Left colon (tissue), 2 donors: ENCODE measurements around the gene TSKU. TPM values are rescaled to one million over a fixed set of nuclear protein-coding genes. Genes with fewer than 3 reads are reported as not detected.
"Not testable (repeated sequence)": the region's sequence is repeated elsewhere in the genome, so short reads cannot be mapped to it uniquely, and the experiment has no call there.

Experiments
- ATAC-seq: fragments of 200-7000 bp; cut with Tn5 transposase; one replicate; pipeline ENCODE4 v1.9.1; 2020; ENCODE audit warnings: mild to moderate bottlenecking, moderate library complexity
- DNase-seq, 2 donors: peaks; one replicate each; pipeline ENCODE4 v3.0.0-alpha.2; 2020
- intact Hi-C, 2 donors: fragments of 100-400 bp; cut with DNase I in 1 of 2; cut with micrococcal nuclease in 1 of 2; formaldehyde crosslinking; loops; one replicate each; pipeline versions ENCODE4 v1.11.2 to v1.14.0; 2022; cut with DNase I, micrococcal nuclease
- total RNA-seq, 2 donors: library from RNA; stranded (reverse); fragmentation: NEBNext Ultra II Directional; extraction: Animal tissue kit (Norgen Biotek cat#: 25700); gene quantifications; one replicate each; pipeline ENCODE4 v1.2.1, GENCODE V29; 2021
- donor health status: DM: no; HTN: no; CAD: no.
- donor health status: DM: yes; HTN: yes; CAD: no.

The TSKU gene
- total RNA-seq, 2 donors from 2014 or later = 38.4 to 42.6 TPM

DNA sequence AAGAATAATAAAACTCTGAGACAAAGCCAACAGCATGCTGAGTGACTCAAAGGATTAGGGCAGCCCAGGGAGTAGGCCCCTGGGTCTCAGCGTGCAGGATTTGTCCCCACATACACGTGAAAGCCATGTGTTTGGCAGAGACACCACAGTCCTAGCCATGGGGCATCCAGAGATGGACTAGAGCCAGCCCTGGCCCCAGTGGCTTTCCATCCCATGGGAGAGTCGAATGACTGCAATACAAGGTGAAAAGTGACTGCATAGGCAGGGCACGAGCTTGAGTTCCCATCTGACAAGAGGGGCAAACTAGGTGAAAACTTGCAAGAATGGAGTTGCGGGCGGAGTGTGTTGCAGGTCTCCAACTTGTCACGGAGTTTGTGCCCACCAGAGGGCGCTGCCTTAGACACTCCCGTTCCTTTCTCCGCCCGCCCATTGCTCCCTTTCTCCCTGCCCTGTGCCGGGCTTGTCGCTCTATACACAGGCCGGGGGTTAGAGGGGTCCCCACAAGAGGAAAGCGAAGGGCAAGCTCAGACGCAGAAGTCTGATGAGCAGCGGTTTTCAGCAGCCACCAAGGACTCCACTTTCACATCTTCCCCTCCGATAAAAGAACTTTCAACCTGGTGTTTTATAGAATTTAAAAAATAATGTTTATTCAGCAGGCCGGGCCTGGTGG is 24.2 kb downstream of the TSKU start:
- ATAC-seq (peak; percentile 83), DNase-seq (peak; percentile 80 to 96)
- intact Hi-C loops = loop anchor here in 1 of 2 donors (5.0 kb wide), 1 partner anchor 110 kb away; no protein-coding TSS in a partner anchor

- intact Hi-C loops = loop anchor here in 1 of 2 donors (5.0 kb wide), 1 partner anchor 109 kb away; no protein-coding TSS in a partner anchor
- DNase-seq = no peak
Measured at GRCh38 chr11:76808171-76808570, 25.0 kb downstream of the TSKU start.

DNA sequence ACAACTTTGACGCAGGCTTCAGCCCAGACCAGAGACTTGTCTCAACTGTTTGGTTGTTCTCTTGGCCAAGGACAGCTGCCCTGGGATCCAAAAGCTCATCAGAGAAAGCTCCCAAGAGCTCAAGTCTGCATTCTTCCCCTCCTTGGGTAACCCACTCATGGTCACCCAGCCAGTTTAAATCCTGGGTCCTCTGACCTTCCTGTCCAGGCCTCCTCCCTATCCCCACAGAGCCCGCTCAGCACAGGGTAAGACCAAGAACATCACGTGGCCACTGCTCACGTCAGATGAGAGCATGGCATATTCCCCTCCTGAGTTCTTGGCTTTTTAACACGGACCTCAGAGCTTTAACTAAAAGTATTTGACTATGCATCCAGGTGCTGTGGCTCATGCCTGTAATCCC is 25.8 kb downstream of the TSKU start:
- no peak for DNase-seq
- no peak for ATAC-seq
- intact Hi-C loops = loop anchor here in 1 of 2 donors (5.0 kb wide), 1 partner anchor 108 kb away; no protein-coding TSS in a partner anchor

More at GRCh38 chr11:76808171-76808570, 25.0 kb downstream of the TSKU start:
- ATAC-seq = no peak

DNA sequence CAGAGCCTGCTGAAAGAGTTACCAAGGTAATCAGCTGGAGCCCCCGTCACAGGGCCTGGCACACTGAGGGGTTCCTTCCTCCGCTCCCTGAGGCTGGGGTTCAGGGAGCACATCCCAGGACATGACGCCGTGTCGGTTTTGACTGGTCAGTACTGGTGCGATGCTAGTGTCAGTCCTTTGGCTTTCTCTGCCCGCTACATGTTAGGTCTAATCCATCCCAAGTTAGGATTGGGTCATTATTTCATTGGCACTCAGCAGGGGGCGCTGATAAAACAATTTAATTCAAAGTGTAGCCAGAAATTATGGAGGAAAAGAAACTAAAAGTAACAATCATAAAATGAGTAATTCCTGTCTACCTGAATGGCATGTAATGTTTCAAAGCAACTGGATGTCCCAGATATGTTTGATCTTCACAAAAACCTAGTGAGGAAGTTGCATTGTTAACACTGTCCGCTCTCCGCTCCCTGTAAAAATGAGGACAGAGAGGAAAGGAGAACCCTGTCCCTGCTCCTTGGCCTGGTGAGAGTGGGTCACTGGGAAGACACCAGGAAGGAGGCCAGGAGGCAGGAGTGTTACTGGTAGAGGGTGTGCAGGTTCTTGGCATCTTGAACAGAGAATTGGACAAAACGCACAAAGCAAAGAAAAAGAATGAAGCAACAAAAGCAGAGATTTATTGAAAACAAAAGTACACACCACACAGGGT is 27.1 kb downstream of the TSKU start:
- intact Hi-C loops = loop anchor here in 1 of 2 donors (5.0 kb wide), 1 partner anchor 107 kb away; no protein-coding TSS in a partner anchor
- DNase-seq (peak in 1 of 2 donors; percentile 67), ATAC-seq (peak; percentile 61)

DNA sequence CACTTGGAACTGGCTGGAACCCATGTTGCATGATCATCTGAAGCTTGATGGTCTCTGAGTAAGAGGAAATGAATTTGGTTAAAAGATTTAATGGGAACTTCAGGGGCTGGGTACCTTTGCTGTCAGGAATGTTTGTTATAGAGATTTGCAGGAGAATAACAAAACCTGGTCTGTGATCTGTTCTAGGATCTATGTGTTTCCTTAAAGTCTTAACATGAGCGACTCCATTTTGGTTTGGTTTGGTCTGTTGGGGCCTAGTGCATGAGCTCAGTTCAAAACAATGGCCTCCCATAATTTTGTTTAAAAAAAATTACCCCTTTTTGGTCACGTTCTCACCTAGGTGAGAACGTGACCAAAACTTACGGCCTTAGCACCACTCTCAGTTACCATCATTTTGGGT is 28.1 kb downstream of the TSKU start:
- DNase-seq (no peak), ATAC-seq (no peak)
- intact Hi-C loops = loop anchor here in 1 of 2 donors (5.0 kb wide), 1 partner anchor 106 kb away; no protein-coding TSS in a partner anchor

- ATAC-seq (no peak), DNase-seq (no peak)
- intact Hi-C loops = loop anchor here in 1 of 2 donors (5.0 kb wide), 1 partner anchor 103 kb away; no protein-coding TSS in a partner anchor
Measured at GRCh38 chr11:76814414-76814813, 31.3 kb downstream of the TSKU start.

- intact Hi-C loops, DNase-seq, ATAC-seq: not testable (repeated sequence)
Measured at GRCh38 chr11:76815678-76816077, 32.5 kb downstream of the TSKU start.

GRCh38 chr11:76820184-76820566 is 37.0 kb downstream of the TSKU start:
- intact Hi-C loops = no loop called here
- DNase-seq (no peak), ATAC-seq (no peak)

GRCh38 chr11:76821396-76821795 is 38.2 kb downstream of the TSKU start:
- intact Hi-C loops, DNase-seq, ATAC-seq: not testable (repeated sequence)

- DNase-seq = no peak
- no peak for ATAC-seq
- intact Hi-C loops = no loop called here
Measured at GRCh38 chr11:76822406-76822805, 39.2 kb downstream of the TSKU start.

GRCh38 chr11:76823481-76824028 is 40.4 kb downstream of the TSKU start:
- no peak for DNase-seq
- intact Hi-C loops = no loop called here
- ATAC-seq = peak; percentile 81

DNA sequence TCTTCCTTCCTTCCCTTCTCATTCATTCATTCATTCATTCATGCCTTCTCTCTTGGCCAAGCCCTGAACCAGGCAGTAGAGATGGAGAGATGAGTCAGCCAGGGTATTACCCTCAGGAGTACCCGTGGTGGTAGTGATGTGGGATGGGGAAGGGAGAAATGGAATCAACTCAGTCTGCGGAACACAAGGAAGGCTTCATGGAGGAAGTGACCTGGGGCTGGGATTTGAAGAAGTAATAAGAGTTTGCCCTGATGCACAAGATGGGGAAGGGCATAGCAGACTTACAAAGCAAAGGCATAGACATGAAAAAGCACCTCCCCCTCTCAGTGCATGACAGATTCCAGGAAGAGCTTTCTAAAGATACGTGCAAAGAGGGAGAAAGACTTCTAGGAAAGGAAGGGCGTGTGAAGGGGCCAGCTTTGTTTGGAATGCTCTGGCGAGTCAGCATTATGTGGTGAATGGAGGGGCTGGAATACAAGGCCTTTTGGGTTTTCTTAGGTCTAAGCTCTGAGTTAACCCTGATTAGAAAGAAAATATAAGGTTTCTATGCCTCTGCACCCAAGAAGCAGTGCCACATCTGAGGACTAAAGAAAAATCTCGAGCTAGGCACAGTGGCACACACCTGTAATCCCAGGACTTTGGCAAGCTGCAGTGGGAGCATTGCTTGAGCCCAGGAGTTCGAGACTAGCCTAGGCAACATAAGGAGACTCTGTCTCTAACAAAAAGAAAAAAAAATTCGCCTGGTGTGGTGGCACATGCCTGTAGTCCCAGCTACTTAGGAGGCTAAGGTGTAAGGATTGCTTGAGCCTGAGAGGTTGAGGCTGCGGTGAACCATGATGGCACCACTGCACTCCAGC is 41.2 kb downstream of the TSKU start:
- peak; percentile 31 for ATAC-seq
- intact Hi-C loops = no loop called here
- DNase-seq = no peak

- no peak for ATAC-seq
- intact Hi-C loops = no loop called here
- no peak for DNase-seq
Measured at GRCh38 chr11:76824980-76825725, 42.0 kb downstream of the TSKU start.

DNA sequence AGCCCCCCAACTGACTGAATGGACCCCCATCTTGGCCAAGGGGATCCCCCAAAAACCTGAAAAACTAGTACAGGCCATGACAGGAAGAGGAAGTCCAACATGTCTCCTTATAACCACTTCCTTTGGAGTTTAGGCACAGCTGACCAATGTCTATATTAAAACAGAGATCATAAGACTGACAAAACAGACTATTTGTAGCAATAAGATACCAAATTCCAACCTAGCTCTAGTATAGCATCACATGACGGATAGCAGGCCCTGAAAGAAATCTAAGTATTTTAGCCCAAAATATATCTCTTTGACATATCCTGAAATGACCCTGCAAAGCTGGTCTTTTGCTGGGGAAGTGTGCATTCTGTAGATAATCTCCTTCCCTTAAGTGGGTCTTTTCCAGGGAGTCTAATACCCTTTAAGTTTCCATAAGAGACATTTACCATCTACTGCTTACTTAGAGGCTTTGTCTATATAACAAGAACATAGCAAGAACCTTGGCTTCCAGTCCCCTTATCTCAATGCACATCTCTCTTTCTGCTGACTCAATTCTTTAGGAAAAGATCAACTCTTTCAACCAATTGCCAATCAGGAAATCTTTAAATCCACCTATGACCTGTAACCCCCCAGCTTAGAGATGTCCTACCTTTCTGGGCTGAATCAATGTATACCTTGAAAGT is 42.7 kb downstream of the TSKU start:
- DNase-seq (no peak), ATAC-seq (no peak)
- intact Hi-C loops = no loop called here

- intact Hi-C loops, ATAC-seq: not testable (repeated sequence)
Measured at GRCh38 chr11:76826508-76826907, 43.4 kb downstream of the TSKU start.

GRCh38 chr11:76827005-76827404 is 43.8 kb downstream of the TSKU start:
- DNase-seq, intact Hi-C loops, ATAC-seq: not testable (repeated sequence)

More at GRCh38 chr11:76826508-76826907, 43.4 kb downstream of the TSKU start:
- DNase-seq = not testable (repeated sequence)

DNA sequence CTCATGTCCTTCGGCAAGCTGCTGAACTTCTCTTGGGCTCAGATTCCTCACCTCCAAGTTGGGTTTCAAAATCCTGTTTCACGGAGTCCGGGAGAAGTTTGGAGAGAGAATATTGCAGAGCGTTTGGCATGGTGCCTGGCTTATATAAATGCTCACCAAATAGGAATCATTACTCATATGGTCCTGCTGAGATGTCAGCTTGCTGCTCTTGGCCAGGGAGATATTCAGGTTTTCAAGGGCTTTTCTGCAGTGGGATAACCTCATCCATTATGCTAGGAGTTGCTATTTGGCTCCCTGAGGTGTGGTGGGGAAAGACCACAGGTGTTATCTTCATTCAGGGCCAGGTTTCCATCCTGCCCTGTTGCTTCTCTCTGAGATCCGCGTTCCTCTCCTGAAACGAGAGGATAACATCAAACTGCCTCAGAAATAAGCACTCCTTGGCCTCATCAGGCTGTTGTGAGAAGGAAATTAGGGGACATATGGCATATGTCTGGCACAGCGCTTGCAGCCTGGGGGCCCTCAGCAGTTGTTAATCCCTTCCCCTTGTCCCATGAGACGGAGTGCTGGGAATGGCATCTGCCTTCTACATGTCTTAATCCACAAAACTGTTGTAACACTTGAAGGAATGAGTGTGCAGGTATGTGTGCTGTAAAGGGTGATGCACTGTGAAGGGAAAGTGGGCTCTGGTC is 47.6 kb downstream of the TSKU start:
- DNase-seq (no peak), ATAC-seq (no peak)
- intact Hi-C loops = no loop called here
